ENCODE data around the gene MYO1B. TPM values are rescaled to one million over a fixed set of nuclear protein-coding genes. Genes with fewer than 3 reads are reported as not detected.

MYO1B gene
- total RNA-seq, 1 donor = 177 TPM

- no peak for TF ChIP-seq CTCF (IDR thresholded peaks at IDR 0.05; ENCODE audit: insufficient read depth, low read depth, low read length)
- H3K4me3 ChIP-seq (ENCODE audit: low read depth, low read length) = no peak overlapping the region
- DNase-seq (ENCODE audit: low read depth) = no peak
These were observed 169.9 kb downstream of the MYO1B start for GRCh38 chr2:191415101-191415500.

GRCh38 chr2:191415858-191416257 is 170.7 kb downstream of the MYO1B start:
- TF ChIP-seq CTCF (IDR thresholded peaks at IDR 0.05; ENCODE audit: insufficient read depth, low read depth, low read length) = no peak
- DNase-seq (ENCODE audit: low read depth) = no peak
- H3K4me3 ChIP-seq (ENCODE audit: low read depth, low read length) = no peak overlapping the region

GRCh38 chr2:191417746-191418145 is 172.5 kb downstream of the MYO1B start:
- TF ChIP-seq CTCF (IDR thresholded peaks at IDR 0.05; ENCODE audit: insufficient read depth, low read depth, low read length) = no peak
- no peak for DNase-seq (ENCODE audit: low read depth)
- no peak overlapping the region for H3K4me3 ChIP-seq (ENCODE audit: low read depth, low read length)

- no peak for DNase-seq (ENCODE audit: low read depth)
- no peak for TF ChIP-seq CTCF (IDR thresholded peaks at IDR 0.05; ENCODE audit: insufficient read depth, low read depth, low read length)
These were observed 176.7 kb downstream of the MYO1B start for GRCh38 chr2:191421950-191422349.

GRCh38 chr2:191427031-191427430 is 181.8 kb downstream of the MYO1B start:
- no peak for TF ChIP-seq CTCF (IDR thresholded peaks at IDR 0.05; ENCODE audit: insufficient read depth, low read depth, low read length)
- DNase-seq (ENCODE audit: low read depth) = no peak
- no peak overlapping the region for H3K4me3 ChIP-seq (ENCODE audit: low read depth, low read length)

More at GRCh38 chr2:191421950-191422349, 176.7 kb downstream of the MYO1B start:
- no peak overlapping the region for H3K4me3 ChIP-seq (ENCODE audit: low read depth, low read length)

- no peak for TF ChIP-seq CTCF (IDR thresholded peaks at IDR 0.05; ENCODE audit: insufficient read depth, low read depth, low read length)
- H3K4me3 ChIP-seq (ENCODE audit: low read depth, low read length) = no peak overlapping the region
- DNase-seq (ENCODE audit: low read depth) = no peak
These were observed 182.9 kb downstream of the MYO1B start for GRCh38 chr2:191428141-191428540.

- DNase-seq (ENCODE audit: low read depth) = no peak
- no peak overlapping the region for H3K4me3 ChIP-seq (ENCODE audit: low read depth, low read length)
- TF ChIP-seq CTCF (IDR thresholded peaks at IDR 0.05; ENCODE audit: insufficient read depth, low read depth, low read length) = no peak
These were observed 185.3 kb downstream of the MYO1B start for GRCh38 chr2:191430476-191430875.
